Keratinocyte (primary cell): ENCODE data around the gene CERK.

Source experiments
- CTCF ChIP-seq, 3 experiments: IDR thresholded peaks in 1 of 3; conservative IDR thresholded peaks in 1 of 3; optimal IDR thresholded peaks in 1 of 3; 2 replicates in 2 of 3; 3 replicates in 1 of 3; pipeline versions ENCODE3 to v1.5.1; 2011; ENCODE audit warnings: low read length in 3 of 3, mild to moderate bottlenecking in 3 of 3, moderate library complexity in 2 of 3, control low read depth in 1 of 3, inconsistent platforms in 1 of 3; ENCODE audit not compliant: insufficient read depth in 2 of 3; ENCODE audit errors: extremely low read depth in 1 of 3
- EZH2 ChIP-seq: IDR thresholded peaks from one replicate; pipeline ENCODE4 v1.6.1; 2012; ENCODE audit warnings: inconsistent platforms, mild to moderate bottlenecking, low read length, moderate library complexity

GRCh38 chr22:46770151-46770641, 32.1 kb upstream of the CERK start:
- TF ChIP-seq CTCF (optimal IDR thresholded peaks at IDR 0.05 in 1 of 3, IDR thresholded peaks at IDR 0.05 in 1 of 3, conservative IDR thresholded peaks at IDR 0.05 in 1 of 3; ENCODE audit: extremely low read depth in 1 of 3, insufficient read depth in 2 of 3, low read length in 3 of 3) (no peak), EZH2 (no peak)
